ENCODE results near the gene EPS8.

EPS8 gene

GRCh38 chr12:15728118-15728598 lies 61.0 kb downstream of the EPS8 start:
- Mint-ChIP-seq H3K27ac (no peak overlapping the region), H3K27me3 (peaks cover 1% of the 10 kb centered on the region), H3K36me3 (no peaks in the 10 kb centered on the region), H3K4me1 (no peaks in the 10 kb centered on the region), H3K4me3 (no peak overlapping the region), H3K9me3 (no peaks in the 10 kb centered on the region)
- DNase-seq (ENCODE audit: low spot score in 2 of 2) (no peak), ATAC-seq (ENCODE audit: low read depth) (no peak)

GRCh38 chr12:15726878-15727150 lies 62.4 kb downstream of the EPS8 start:
- no peak for DNase-seq (ENCODE audit: low spot score in 2 of 2)
- H3K27me3 Mint-ChIP-seq = peaks cover 1% of the 10 kb centered on the region
- no peaks in the 10 kb centered on the region for H3K9me3 Mint-ChIP-seq
- ATAC-seq (ENCODE audit: low read depth) = no peak
- no peaks in the 10 kb centered on the region for H3K4me1 Mint-ChIP-seq
- H3K4me3 Mint-ChIP-seq = no peak overlapping the region
- no peak overlapping the region for H3K27ac Mint-ChIP-seq
- H3K36me3 Mint-ChIP-seq = no peaks in the 10 kb centered on the region

GRCh38 chr12:15726027-15726877 lies 62.9 kb downstream of the EPS8 start:
- H3K4me3 Mint-ChIP-seq = no peak overlapping the region

GRCh38 chr12:15722951-15723350 lies 66.2 kb downstream of the EPS8 start:
- Mint-ChIP-seq H3K4me1 (peaks cover 3% of the 10 kb centered on the region), H3K27me3 (no peaks in the 10 kb centered on the region), H3K9me3 (no peaks in the 10 kb centered on the region), H3K36me3 (no peaks in the 10 kb centered on the region), H3K4me3 (no peak overlapping the region), H3K27ac (no peak overlapping the region)
- ATAC-seq (ENCODE audit: low read depth) (no peak), DNase-seq (ENCODE audit: low spot score in 2 of 2) (no peak)

More at GRCh38 chr12:15726027-15726877, 62.9 kb downstream of the EPS8 start:
- no peaks in the 10 kb centered on the region for H3K27me3 Mint-ChIP-seq
- H3K36me3 Mint-ChIP-seq = no peaks in the 10 kb centered on the region
- DNase-seq (ENCODE audit: low spot score in 2 of 2) (no peak), ATAC-seq (ENCODE audit: low read depth) (no peak)
- no peak overlapping the region for H3K27ac Mint-ChIP-seq
- H3K4me1 Mint-ChIP-seq = no peaks in the 10 kb centered on the region
- H3K9me3 Mint-ChIP-seq = no peaks in the 10 kb centered on the region

- no peak for ATAC-seq (ENCODE audit: low read depth)
- H3K4me1 Mint-ChIP-seq = peaks cover 3% of the 10 kb centered on the region
- no peak overlapping the region for H3K27ac Mint-ChIP-seq
- H3K36me3 Mint-ChIP-seq = no peaks in the 10 kb centered on the region
- H3K4me3 Mint-ChIP-seq = no peak overlapping the region
- H3K9me3 Mint-ChIP-seq = no peaks in the 10 kb centered on the region
- no peak for DNase-seq (ENCODE audit: low spot score in 2 of 2)
- H3K27me3 Mint-ChIP-seq = peaks cover 2% of the 10 kb centered on the region
These were observed 67.7 kb downstream of the EPS8 start for GRCh38 chr12:15721316-15722115.

- Mint-ChIP-seq H3K4me3 (no peak overlapping the region), H3K9me3 (no peaks in the 10 kb centered on the region), H3K4me1 (peaks cover 3% of the 10 kb centered on the region), H3K27ac (no peak overlapping the region), H3K36me3 (no peaks in the 10 kb centered on the region), H3K27me3 (peaks cover 2% of the 10 kb centered on the region)
- ATAC-seq (ENCODE audit: low read depth) (no peak), DNase-seq (ENCODE audit: low spot score in 2 of 2) (no peak)
These were observed 68.9 kb downstream of the EPS8 start for GRCh38 chr12:15720295-15720694.

- ATAC-seq (ENCODE audit: low read depth) (no peak), DNase-seq (ENCODE audit: low spot score in 2 of 2) (no peak)
- Mint-ChIP-seq H3K27ac (no peak overlapping the region), H3K36me3 (no peaks in the 10 kb centered on the region), H3K27me3 (peaks cover 2% of the 10 kb centered on the region), H3K4me1 (peaks cover 3% of the 10 kb centered on the region), H3K4me3 (no peak overlapping the region), H3K9me3 (no peaks in the 10 kb centered on the region)
These were observed 70.0 kb downstream of the EPS8 start for GRCh38 chr12:15719230-15719629.

- H3K27ac Mint-ChIP-seq = no peak overlapping the region
- peaks cover 2% of the 10 kb centered on the region for H3K27me3 Mint-ChIP-seq
- H3K36me3 Mint-ChIP-seq = no peaks in the 10 kb centered on the region
These were observed 71.1 kb downstream of the EPS8 start for GRCh38 chr12:15717940-15718567.

GRCh38 chr12:15716581-15716980 lies 72.6 kb downstream of the EPS8 start:
- Mint-ChIP-seq H3K4me1 (peaks cover 3% of the 10 kb centered on the region), H3K27me3 (peaks cover 2% of the 10 kb centered on the region), H3K4me3 (no peak overlapping the region), H3K36me3 (no peaks in the 10 kb centered on the region), H3K27ac (no peak overlapping the region), H3K9me3 (no peaks in the 10 kb centered on the region)
- ATAC-seq (ENCODE audit: low read depth) = no peak
- DNase-seq (ENCODE audit: low spot score in 2 of 2) = no peak

More at GRCh38 chr12:15717940-15718567, 71.1 kb downstream of the EPS8 start:
- DNase-seq (ENCODE audit: low spot score in 2 of 2) (no peak), ATAC-seq (ENCODE audit: low read depth) (no peak)
- H3K9me3 Mint-ChIP-seq = no peaks in the 10 kb centered on the region
- H3K4me1 Mint-ChIP-seq = peaks cover 3% of the 10 kb centered on the region
- no peak overlapping the region for H3K4me3 Mint-ChIP-seq

- Mint-ChIP-seq H3K9me3 (no peaks in the 10 kb centered on the region), H3K4me1 (peaks cover 3% of the 10 kb centered on the region), H3K27me3 (peaks cover 2% of the 10 kb centered on the region), H3K4me3 (no peak overlapping the region), H3K36me3 (no peaks in the 10 kb centered on the region), H3K27ac (no peak overlapping the region)
- ATAC-seq (ENCODE audit: low read depth) (no peak), DNase-seq (ENCODE audit: low spot score in 2 of 2) (no peak)
These were observed 74.9 kb downstream of the EPS8 start for GRCh38 chr12:15714256-15714655.

- H3K4me1 Mint-ChIP-seq = no peaks in the 10 kb centered on the region
- DNase-seq (ENCODE audit: low spot score in 2 of 2) = no peak
- no peaks in the 10 kb centered on the region for H3K9me3 Mint-ChIP-seq
- H3K27ac Mint-ChIP-seq = no peak overlapping the region
- ATAC-seq (ENCODE audit: low read depth) = no peak
- H3K36me3 Mint-ChIP-seq = no peaks in the 10 kb centered on the region
- peaks cover 2% of the 10 kb centered on the region for H3K27me3 Mint-ChIP-seq
- H3K4me3 Mint-ChIP-seq = no peak overlapping the region
These were observed 76.1 kb downstream of the EPS8 start for GRCh38 chr12:15712823-15713660.

- Mint-ChIP-seq H3K27ac (no peak overlapping the region), H3K36me3 (no peaks in the 10 kb centered on the region), H3K4me1 (no peaks in the 10 kb centered on the region), H3K9me3 (no peaks in the 10 kb centered on the region), H3K27me3 (peaks cover 2% of the 10 kb centered on the region), H3K4me3 (no peak overlapping the region)
- DNase-seq (ENCODE audit: low spot score in 2 of 2) (no peak), ATAC-seq (ENCODE audit: low read depth) (no peak)
These were observed 77.0 kb downstream of the EPS8 start for GRCh38 chr12:15712160-15712559.

GRCh38 chr12:15710860-15711510 lies 78.2 kb downstream of the EPS8 start:
- H3K27ac Mint-ChIP-seq = no peak overlapping the region
- no peaks in the 10 kb centered on the region for H3K27me3 Mint-ChIP-seq
- H3K4me1 Mint-ChIP-seq = no peaks in the 10 kb centered on the region
- H3K4me3 Mint-ChIP-seq = no peak overlapping the region
- peak; percentile 37 for ATAC-seq (ENCODE audit: low read depth)
- no peaks in the 10 kb centered on the region for H3K9me3 Mint-ChIP-seq
- no peaks in the 10 kb centered on the region for H3K36me3 Mint-ChIP-seq
- DNase-seq (ENCODE audit: low spot score in 2 of 2) = no peak
